GM21576 (cell line): ENCODE results near the gene MED22.
"Not testable (repeated sequence)": the region's sequence is repeated elsewhere in the genome, so short reads cannot be mapped to it uniquely, and the experiment has no call there.

Experiments used
- ATAC-seq: cut with Tn5 transposase; IDR thresholded peaks from one replicate; pipeline ENCODE4 v1.9.1; 2021; ENCODE audit warnings: mild to moderate bottlenecking, moderate library complexity; ENCODE audit not compliant: unreplicated experiment

The MED22 gene

GRCh38 chr9:133347985-133348717 is at the start of gene MED22, which contains the start of gene RPL7A:
MED22 (minus strand) TSS chr9:133348131; CDS start chr9:133346662, 1,469 bp downstream.
RPL7A (plus strand) TSS chr9:133348218; CDS start chr9:133348244, 26 bp downstream.
- ATAC-seq: peak; percentile 71

GRCh38 chr9:133397370-133397769 is 49.4 kb upstream of the MED22 start:
- ATAC-seq: no peak

- ATAC-seq: no peak
Observed at GRCh38 chr9:133396952-133397351, 49.0 kb upstream of the MED22 start.

GRCh38 chr9:133394687-133395271 is 46.8 kb upstream of the MED22 start:
- no peak for ATAC-seq

GRCh38 chr9:133393399-133393798 is 45.5 kb upstream of the MED22 start:
- no peak for ATAC-seq

GRCh38 chr9:133392308-133392707 is 44.4 kb upstream of the MED22 start:
- not testable (repeated sequence) for ATAC-seq

- ATAC-seq: not testable (repeated sequence)
Observed at GRCh38 chr9:133391449-133391848, 43.5 kb upstream of the MED22 start.

GRCh38 chr9:133390713-133391112 is 42.8 kb upstream of the MED22 start:
- ATAC-seq: no peak

GRCh38 chr9:133389562-133389961 is 41.6 kb upstream of the MED22 start:
- no peak for ATAC-seq

GRCh38 chr9:133389025-133389557 is 41.2 kb upstream of the MED22 start:
- no peak for ATAC-seq

GRCh38 chr9:133387680-133388079 is 39.7 kb upstream of the MED22 start:
- ATAC-seq: no peak

- no peak for ATAC-seq
Observed at GRCh38 chr9:133386338-133386737, 38.4 kb upstream of the MED22 start.

GRCh38 chr9:133385452-133385851 is 37.5 kb upstream of the MED22 start:
- ATAC-seq: no peak

GRCh38 chr9:133384736-133385321 is 36.9 kb upstream of the MED22 start:
- no peak for ATAC-seq

- no peak for ATAC-seq
Observed at GRCh38 chr9:133383438-133383837, 35.5 kb upstream of the MED22 start.

- ATAC-seq: no peak
Observed at GRCh38 chr9:133382507-133383141, 34.7 kb upstream of the MED22 start.

GRCh38 chr9:133380734-133381133 is 32.8 kb upstream of the MED22 start:
- no peak for ATAC-seq

- ATAC-seq: no peak
Observed at GRCh38 chr9:133379153-133380086, 31.5 kb upstream of the MED22 start.

- no peak for ATAC-seq
Observed at GRCh38 chr9:133378408-133378962, 30.6 kb upstream of the MED22 start.

- no peak for ATAC-seq
Observed at GRCh38 chr9:133377721-133378216, 29.8 kb upstream of the MED22 start.
